GM06990 (cell line): ENCODE results near the gene PLEKHG4.

Source experiments
- DNase-seq: peaks from one replicate; pipeline ENCODE4 v3.0.0-alpha.2; 2011; ENCODE audit not compliant: insufficient read length; ENCODE audit errors: extremely low read depth
- H3K27me3 ChIP-seq: replicated peaks from 2 replicates; pipeline ENCODE4 v1.6.0; 2011; ENCODE audit warnings: low read length; ENCODE audit not compliant: control insufficient read depth, insufficient read depth
- H3K36me3 ChIP-seq: 2 replicates; pipeline ENCODE4 v1.5.1; 2011; ENCODE audit warnings: low read length; ENCODE audit not compliant: control insufficient read depth, insufficient read depth
- H3K4me3 ChIP-seq: replicated peaks from 2 replicates; pipeline ENCODE4 v1.5.1; 2011; ENCODE audit warnings: low read depth, mild to moderate bottlenecking, control low read depth, low read length
- CTCF ChIP-seq: IDR thresholded peaks from 2 replicates; pipeline ENCODE4 v1.5.1; 2011; ENCODE audit warnings: low read length, control low read depth, mild to moderate bottlenecking, inconsistent platforms; ENCODE audit not compliant: insufficient read depth, poor library complexity, severe bottlenecking

Gene PLEKHG4

GRCh38 chr16:67238806-67239470 lies 40.4 kb upstream of the PLEKHG4 start:
- Histone ChIP-seq H3K36me3 (peaks cover 30% of the 10 kb centered on the region), H3K4me3 (no peak overlapping the region), H3K27me3 (no peaks in the 10 kb centered on the region)
- DNase-seq, result no peak
- TF ChIP-seq CTCF, result no peak

- no peak for TF ChIP-seq CTCF
- DNase-seq, result no peak
- Histone ChIP-seq H3K36me3 (peaks cover 28% of the 10 kb centered on the region), H3K4me3 (no peak overlapping the region), H3K27me3 (no peaks in the 10 kb centered on the region)
Measured at GRCh38 chr16:67240506-67240905, 38.8 kb upstream of the PLEKHG4 start.

- no peak for DNase-seq
- no peak for TF ChIP-seq CTCF
- peaks cover 23% of the 10 kb centered on the region for H3K36me3 ChIP-seq
- no peak overlapping the region for H3K4me3 ChIP-seq
- no peaks in the 10 kb centered on the region for H3K27me3 ChIP-seq
Measured at GRCh38 chr16:67241008-67241900, 38.1 kb upstream of the PLEKHG4 start.

- Histone ChIP-seq H3K4me3 (no peak overlapping the region), H3K36me3 (peaks cover 16% of the 10 kb centered on the region), H3K27me3 (no peaks in the 10 kb centered on the region)
- no peak for TF ChIP-seq CTCF
- no peak for DNase-seq
Measured at GRCh38 chr16:67242138-67242730, 37.1 kb upstream of the PLEKHG4 start.

GRCh38 chr16:67243481-67243880 lies 35.9 kb upstream of the PLEKHG4 start:
- TF ChIP-seq CTCF, result no peak
- no peak overlapping the region; the same call in 1 of the 2 replicates for H3K4me3 ChIP-seq
- H3K36me3 ChIP-seq, result peaks cover 7% of the 10 kb centered on the region
- no peak for DNase-seq
- H3K27me3 ChIP-seq, result no peaks in the 10 kb centered on the region
